Measurements from ENCODE around the gene AFTPH. TPM values are rescaled to one million over a fixed set of nuclear protein-coding genes. Genes with fewer than 3 reads are reported as not detected.

Gene AFTPH
- total RNA-seq, 2 donors from 2014 or later: 18.7 to 27.8 TPM

- intact Hi-C loops (cut with DNase I): no loop called here
- DNase-seq (ENCODE audit: low spot score): no peak
Measured at GRCh38 chr2:64567473-64567872, 43.3 kb downstream of the AFTPH start.

DNA sequence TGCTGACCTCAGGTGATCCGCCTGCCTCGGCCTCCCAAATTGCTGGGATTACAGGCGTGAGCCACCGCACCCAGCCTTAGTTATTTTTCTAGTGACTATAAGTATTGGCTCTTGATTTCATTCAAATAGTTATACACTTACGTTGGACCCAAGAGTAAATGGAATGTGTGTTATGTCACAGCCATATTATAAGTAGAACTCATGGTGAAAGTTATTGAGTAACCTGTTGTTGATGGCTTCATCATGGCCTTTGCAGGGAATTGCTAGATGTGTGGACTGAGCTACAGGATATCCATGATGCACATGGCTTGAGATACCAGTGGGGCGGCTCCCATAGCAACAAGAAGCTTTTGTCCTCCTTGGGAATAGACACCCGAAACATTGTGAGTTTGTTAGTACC, 44.7 kb downstream of the AFTPH start:
- no peak for DNase-seq (ENCODE audit: low spot score)
- intact Hi-C loops (cut with DNase I): no loop called here

DNA sequence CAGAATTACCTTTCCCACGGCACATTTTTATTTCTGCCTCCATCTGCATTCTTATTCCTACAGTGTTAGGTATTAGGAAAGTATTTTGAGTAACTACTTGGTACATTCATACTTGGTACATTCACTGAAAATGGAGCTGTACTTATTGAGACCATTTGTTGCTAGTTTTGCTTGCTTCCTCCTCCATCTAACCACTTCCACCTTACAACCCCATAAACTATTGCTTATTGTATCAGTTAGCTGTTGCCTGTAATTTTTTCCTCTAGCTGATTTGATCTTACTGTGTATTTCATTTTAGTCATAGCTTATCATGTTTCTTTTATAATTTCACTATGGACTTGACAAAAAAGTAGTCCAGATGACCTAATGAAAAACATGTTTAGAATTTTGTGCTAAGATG, 50.7 kb downstream of the AFTPH start:
- no peak for DNase-seq (ENCODE audit: low spot score)
- intact Hi-C loops (cut with DNase I): no loop called here

GRCh38 chr2:64581018-64581417, 56.9 kb downstream of the AFTPH start:
- intact Hi-C loops (cut with DNase I): no loop called here

GRCh38 chr2:64581777-64582539, 57.8 kb downstream of the AFTPH start:
- no peak for DNase-seq (ENCODE audit: low spot score)
- intact Hi-C loops (cut with DNase I): no loop called here

More at GRCh38 chr2:64581018-64581417, 56.9 kb downstream of the AFTPH start:
- DNase-seq (ENCODE audit: low spot score): no peak

GRCh38 chr2:64582774-64583340, 58.7 kb downstream of the AFTPH start:
- intact Hi-C loops (cut with DNase I): no loop called here
- no peak for DNase-seq (ENCODE audit: low spot score)

GRCh38 chr2:64586054-64586453, 61.9 kb downstream of the AFTPH start:
- no peak for DNase-seq (ENCODE audit: low spot score)
- intact Hi-C loops (cut with DNase I): loop anchor here (5.0 kb wide), 2 partner anchors 66 to 281 kb away; partner anchors contain the start of gene SERTAD2 (in 1 of the 2)

DNA sequence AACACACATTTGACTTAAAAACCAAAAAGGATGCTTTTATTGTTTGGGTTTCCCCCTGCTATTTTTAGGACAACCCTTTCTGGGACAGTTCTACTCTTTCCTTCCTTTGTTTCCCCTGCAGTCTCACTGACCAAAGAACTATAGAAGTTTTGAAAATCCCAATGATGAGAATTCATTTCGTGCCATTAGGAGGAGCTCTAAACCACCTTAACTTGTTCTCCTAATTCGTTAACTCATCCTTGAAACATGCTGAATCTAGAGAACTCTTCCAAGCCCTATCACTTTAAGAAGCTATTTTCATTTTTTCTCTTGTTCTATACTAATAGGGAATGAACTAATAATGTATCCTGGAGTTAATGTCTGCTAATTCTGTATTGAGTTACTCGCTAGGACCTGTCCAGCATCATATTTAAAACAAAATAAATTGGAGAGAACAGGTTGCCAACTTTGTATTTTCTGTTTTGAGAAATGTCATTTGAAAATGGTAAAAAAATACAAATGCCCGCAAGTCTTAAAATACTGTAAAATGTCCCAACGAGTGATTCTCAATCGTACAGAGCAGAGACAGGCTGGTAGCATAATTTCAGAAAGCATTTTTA, 62.9 kb downstream of the AFTPH start:
- DNase-seq (ENCODE audit: low spot score): no peak
- intact Hi-C loops (cut with DNase I): loop anchor here (5.0 kb wide), 2 partner anchors 65 to 280 kb away; partner anchors contain the start of gene SERTAD2 (in 1 of the 2)

- intact Hi-C loops (cut with DNase I): loop anchor here (5.0 kb wide), 2 partner anchors 65 to 280 kb away; partner anchors contain the start of gene SERTAD2 (in 1 of the 2)
- DNase-seq (ENCODE audit: low spot score): no peak
Measured at GRCh38 chr2:64587561-64587960, 63.4 kb downstream of the AFTPH start.

GRCh38 chr2:64591188-64591587, 67.1 kb downstream of the AFTPH start:
- intact Hi-C loops (cut with DNase I): loop anchor here in 1 of 2 donors (10.0 kb wide), 1 partner anchor 54 kb away; no protein-coding TSS in a partner anchor
- DNase-seq (ENCODE audit: low spot score): no peak

- intact Hi-C loops (cut with DNase I): loop anchor here in 1 of 2 donors (10.0 kb wide), 1 partner anchor 52 kb away; no protein-coding TSS in a partner anchor
- DNase-seq (ENCODE audit: low spot score): no peak
Measured at GRCh38 chr2:64593035-64593655, 69.0 kb downstream of the AFTPH start.

- DNase-seq (ENCODE audit: low spot score): no peak
- intact Hi-C loops (cut with DNase I): loop anchor here in 1 of 2 donors (10.0 kb wide), 1 partner anchor 50 kb away; no protein-coding TSS in a partner anchor
Measured at GRCh38 chr2:64594226-64594989, 70.3 kb downstream of the AFTPH start.

DNA sequence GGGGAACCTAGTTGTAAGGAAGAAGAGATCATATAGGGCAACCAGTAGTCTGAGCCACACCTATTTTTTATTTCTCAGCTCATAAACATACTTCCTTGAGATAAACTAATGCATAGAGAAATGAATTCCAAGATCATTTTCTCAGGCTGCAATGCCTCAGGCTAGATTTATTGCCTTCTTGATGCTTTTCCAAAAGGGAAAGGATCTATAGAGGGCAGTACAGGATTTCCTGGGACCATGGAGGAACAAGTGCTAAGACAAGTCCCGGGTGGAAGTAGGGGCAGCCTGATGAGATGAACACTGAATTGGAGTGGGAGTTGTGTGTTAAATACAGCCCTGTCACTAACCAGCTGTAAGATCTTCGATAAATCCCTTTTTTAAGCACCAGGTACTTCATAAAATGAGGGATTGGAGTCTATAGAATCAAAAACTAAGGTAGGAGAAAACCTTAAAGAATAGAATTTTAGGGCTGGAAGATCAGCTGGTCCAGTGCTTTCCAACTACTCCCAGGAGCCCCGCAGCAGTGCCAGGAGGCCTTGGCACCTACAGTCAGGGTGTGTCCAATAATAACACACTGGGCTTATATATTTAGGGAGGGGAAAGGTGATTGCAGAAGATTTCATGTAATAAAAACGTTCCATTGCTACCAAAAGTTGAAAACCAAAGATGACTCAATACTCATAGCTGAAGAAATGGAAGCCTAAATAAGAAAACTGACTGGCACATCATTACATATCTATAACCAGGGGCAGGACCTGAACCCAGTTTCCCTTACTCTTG, 71.5 kb downstream of the AFTPH start:
- no peak for DNase-seq (ENCODE audit: low spot score)
- intact Hi-C loops (cut with DNase I): loop anchor here in 1 of 2 donors (10.0 kb wide), 1 partner anchor 49 kb away; no protein-coding TSS in a partner anchor

GRCh38 chr2:64598226-64598625, 74.1 kb downstream of the AFTPH start:
- DNase-seq (ENCODE audit: low spot score): no peak
- intact Hi-C loops (cut with DNase I): loop anchor here in 1 of 2 donors (10.0 kb wide), 1 partner anchor 47 kb away; no protein-coding TSS in a partner anchor

DNA sequence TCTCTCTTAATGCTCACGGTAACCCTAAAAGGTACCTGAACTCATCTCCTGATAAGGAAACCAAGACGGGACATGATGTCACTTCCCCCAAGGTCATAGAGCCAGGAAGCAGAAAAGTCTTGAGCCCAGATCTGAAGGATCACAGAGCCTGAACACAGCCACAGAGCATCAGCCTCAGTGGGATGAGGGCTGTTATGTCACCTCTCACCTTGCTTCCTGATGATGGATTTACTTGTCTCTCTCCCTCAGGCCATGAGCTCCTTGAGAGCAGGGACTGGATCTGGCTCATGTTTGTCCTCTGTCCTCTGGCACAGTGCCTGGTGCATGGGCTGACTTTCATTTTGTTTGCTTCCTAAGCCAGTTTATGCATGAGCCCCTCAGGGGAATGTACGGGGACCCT, 75.3 kb downstream of the AFTPH start:
- no peak for DNase-seq (ENCODE audit: low spot score)
- intact Hi-C loops (cut with DNase I): loop anchor here in 1 of 2 donors (10.0 kb wide), 1 partner anchor 45 kb away; no protein-coding TSS in a partner anchor

DNA sequence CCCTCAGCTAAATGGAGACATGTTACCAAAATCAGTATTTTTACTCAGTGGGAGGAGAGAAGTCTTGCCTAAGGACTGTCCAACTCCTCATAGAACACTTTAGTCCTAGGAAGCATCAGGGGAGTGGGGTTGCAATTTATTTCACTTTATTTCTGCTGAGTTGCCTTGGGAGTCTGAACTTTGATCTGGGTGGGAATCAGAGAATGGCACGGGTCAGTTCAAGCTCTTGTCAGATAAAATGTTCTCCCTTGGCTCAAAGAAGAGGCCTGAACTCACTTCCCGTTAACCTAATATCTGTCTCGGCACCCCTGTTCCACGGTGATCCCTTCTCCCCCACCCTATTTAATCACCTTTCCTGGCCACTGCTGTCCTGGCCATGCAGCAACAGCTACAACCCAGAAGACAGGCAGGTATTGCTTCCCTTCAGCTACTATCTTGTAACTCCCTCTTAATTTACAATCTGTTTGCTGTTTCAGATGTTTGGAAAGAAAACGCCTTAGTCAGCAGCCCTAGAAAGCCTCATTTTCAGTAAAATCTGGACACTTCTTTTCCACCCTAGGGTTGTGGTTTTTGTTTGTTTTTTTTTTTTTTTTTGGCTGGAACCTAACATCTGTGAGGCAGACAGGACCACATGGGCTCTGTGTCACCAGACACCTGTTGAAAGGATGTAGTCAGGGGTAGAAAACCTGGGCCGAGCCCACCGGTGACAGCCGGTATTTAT, 77.1 kb downstream of the AFTPH start:
- intact Hi-C loops (cut with DNase I): no loop called here
- no peak for DNase-seq (ENCODE audit: low spot score)

- intact Hi-C loops (cut with DNase I): no loop called here
- no peak for DNase-seq (ENCODE audit: low spot score)
Measured at GRCh38 chr2:64601785-64602391, 77.8 kb downstream of the AFTPH start.
